ENCODE measurements around the gene BANP. TPM values are rescaled to one million over a fixed set of nuclear protein-coding genes. Genes with fewer than 3 reads are reported as not detected.

The BANP gene
- total and polyA plus RNA-seq, 2 experiments from 2014 or later, result 22.8 to 23.8 TPM

DNA sequence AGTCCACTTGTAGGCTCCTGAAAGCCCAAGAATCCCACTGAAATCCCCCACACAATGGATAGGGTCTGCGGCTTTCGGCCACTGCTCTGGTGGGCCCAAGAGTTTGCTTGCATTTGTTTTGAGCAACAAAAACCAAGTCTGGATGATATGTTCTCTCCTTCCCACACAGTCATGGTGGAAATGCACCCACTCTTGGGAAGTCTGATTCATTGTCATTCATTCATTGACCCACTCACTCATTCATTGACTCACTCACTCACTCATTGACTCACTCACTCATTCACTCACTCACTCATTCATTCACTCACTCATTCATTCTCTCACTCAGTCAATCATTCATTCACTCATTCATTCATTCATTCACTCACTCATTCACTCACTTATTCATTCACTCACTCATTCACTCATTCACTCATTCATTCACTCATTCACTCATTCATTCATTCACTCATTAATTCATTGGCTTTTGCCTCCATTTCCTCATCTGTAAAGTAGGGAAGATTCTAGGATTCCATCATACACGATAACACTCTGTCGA, 12.8 kb upstream of the BANP start:
- 96% methylated on average over 4 of the region's 4 CpGs for WGBS (ENCODE audit: low lambda C conversion rate, missing lambda C conversion rate)
- Histone ChIP-seq H3K36me3 (replicated peaks; ENCODE audit: insufficient read depth, low read depth) (no peaks in the 10 kb centered on the region), H3K9me2 (replicated peaks; ENCODE audit: insufficient read depth) (no peaks in the 10 kb centered on the region), H3K4me2 (no peak overlapping the region), H2AFZ (no peak overlapping the region), H3K27ac (no peak overlapping the region), H3K4me3 (no peak overlapping the region), H3K4me1 (ENCODE audit: insufficient read depth) (no peaks in the 10 kb centered on the region), H3K9me3 (ENCODE audit: low read depth) (no peaks in the 10 kb centered on the region), H4K20me1 (ENCODE audit: insufficient read depth, poor library complexity, severe bottlenecking) (no peaks in the 10 kb centered on the region), H3K79me2 (no peaks in the 10 kb centered on the region), H3K27me3 (no peaks in the 10 kb centered on the region)
- TF ChIP-seq EZH2 (IDR thresholded peaks at IDR 0.05; ENCODE audit: borderline replicate concordance) (no peak), EZH2phosphoT487 (IDR thresholded peaks at IDR 0.05; ENCODE audit: low read depth, severe bottlenecking, unreplicated experiment) (no peak), CTCF (IDR thresholded peaks at IDR 0.05; ENCODE audit: poor library complexity) (no peak)
- DNase-seq (ENCODE audit: low spot score), result no peak

DNA sequence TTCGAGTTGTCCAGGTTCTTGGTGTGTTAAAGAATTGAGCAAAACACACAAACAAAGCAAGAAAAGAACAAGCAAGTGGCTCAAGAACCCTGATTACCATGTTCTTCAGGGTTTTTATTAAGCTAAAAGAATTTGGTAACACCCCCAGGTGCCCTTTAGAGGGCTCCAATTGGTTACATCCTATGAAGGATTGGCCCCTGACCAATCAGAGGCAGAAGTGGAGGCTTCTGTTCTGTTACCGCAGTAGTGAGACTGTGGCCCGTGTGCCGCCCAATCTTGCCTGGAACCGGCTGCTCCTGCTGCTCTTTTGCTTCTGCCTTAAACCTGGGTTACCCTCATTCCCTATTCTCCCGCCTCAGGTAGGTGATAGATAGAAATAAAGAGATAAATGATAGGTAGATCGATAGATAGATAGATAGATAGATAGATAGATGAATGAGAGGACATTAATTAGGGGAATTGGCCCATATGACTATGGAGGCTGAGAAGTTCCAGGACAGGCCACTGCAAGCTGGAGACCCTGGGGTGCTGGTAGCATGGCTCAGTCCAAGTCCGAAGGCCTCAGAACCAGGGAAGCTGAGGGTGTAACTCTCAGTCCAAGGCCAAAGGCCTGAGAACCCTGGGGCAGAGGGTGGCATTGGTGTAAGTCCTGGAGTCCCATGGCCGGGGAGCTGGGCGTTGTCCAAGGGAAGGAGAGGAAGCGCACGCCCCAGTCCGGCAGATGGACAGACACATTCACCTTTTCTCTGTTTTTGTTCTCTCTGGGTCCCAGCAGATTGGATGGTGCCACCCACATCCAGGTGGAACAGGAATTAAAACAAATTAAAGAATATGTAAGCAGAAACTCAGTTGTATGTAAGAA, 11.4 kb upstream of the BANP start:
- H3K9me3 ChIP-seq (ENCODE audit: low read depth), result no peaks in the 10 kb centered on the region
- H3K4me3 ChIP-seq, result no peak overlapping the region
- no peak overlapping the region for H3K4me2 ChIP-seq
- H3K9me2 ChIP-seq (replicated peaks; ENCODE audit: insufficient read depth), result no peaks in the 10 kb centered on the region
- no peak overlapping the region for H3K27ac ChIP-seq
- H3K79me2 ChIP-seq, result no peaks in the 10 kb centered on the region
- WGBS (ENCODE audit: low lambda C conversion rate, missing lambda C conversion rate), result 90% methylated on average over 13 of the region's 13 CpGs
- no peaks in the 10 kb centered on the region for H4K20me1 ChIP-seq (ENCODE audit: insufficient read depth, poor library complexity, severe bottlenecking)
- TF ChIP-seq CTCF (IDR thresholded peaks at IDR 0.05; ENCODE audit: poor library complexity) (no peak), EZH2 (IDR thresholded peaks at IDR 0.05; ENCODE audit: borderline replicate concordance) (no peak), EZH2phosphoT487 (IDR thresholded peaks at IDR 0.05; ENCODE audit: low read depth, severe bottlenecking, unreplicated experiment) (no peak)
- no peaks in the 10 kb centered on the region for H3K4me1 ChIP-seq (ENCODE audit: insufficient read depth)
- H3K36me3 ChIP-seq (replicated peaks; ENCODE audit: insufficient read depth, low read depth), result no peaks in the 10 kb centered on the region
- no peak for DNase-seq (ENCODE audit: low spot score)
- H2AFZ ChIP-seq, result no peak overlapping the region
- H3K27me3 ChIP-seq, result no peaks in the 10 kb centered on the region

GRCh38 chr16:87942680-87943079, 8.6 kb upstream of the BANP start:
- Histone ChIP-seq H3K27me3 (no peaks in the 10 kb centered on the region), H3K4me3 (no peak overlapping the region), H2AFZ (no peak overlapping the region), H3K4me2 (no peak overlapping the region), H4K20me1 (ENCODE audit: insufficient read depth, poor library complexity, severe bottlenecking) (no peaks in the 10 kb centered on the region), H3K4me1 (ENCODE audit: insufficient read depth) (peaks cover 4% of the 10 kb centered on the region), H3K36me3 (replicated peaks; ENCODE audit: insufficient read depth, low read depth) (no peaks in the 10 kb centered on the region), H3K27ac (no peak overlapping the region), H3K79me2 (no peaks in the 10 kb centered on the region), H3K9me3 (ENCODE audit: low read depth) (no peaks in the 10 kb centered on the region), H3K9me2 (replicated peaks; ENCODE audit: insufficient read depth) (no peaks in the 10 kb centered on the region)
- TF ChIP-seq CTCF (IDR thresholded peaks at IDR 0.05; ENCODE audit: poor library complexity), result no peak
- no peak for TF ChIP-seq EZH2 (IDR thresholded peaks at IDR 0.05; ENCODE audit: borderline replicate concordance)
- no peak for TF ChIP-seq EZH2phosphoT487 (IDR thresholded peaks at IDR 0.05; ENCODE audit: low read depth, severe bottlenecking, unreplicated experiment)
- WGBS (ENCODE audit: low lambda C conversion rate, missing lambda C conversion rate), result 80% methylated on average over 5 of the region's 5 CpGs
- DNase-seq (ENCODE audit: low spot score), result no peak
